NCI-H128 (cell line): Measurements from ENCODE around the gene CD68.

ENCODE experiments used
- DNase-seq: peaks from one replicate; lab custom pipeline; 2025; ENCODE audit not compliant: unreplicated experiment; lab: John Stamatoyannopoulos, UW

The CD68 gene

DNA sequence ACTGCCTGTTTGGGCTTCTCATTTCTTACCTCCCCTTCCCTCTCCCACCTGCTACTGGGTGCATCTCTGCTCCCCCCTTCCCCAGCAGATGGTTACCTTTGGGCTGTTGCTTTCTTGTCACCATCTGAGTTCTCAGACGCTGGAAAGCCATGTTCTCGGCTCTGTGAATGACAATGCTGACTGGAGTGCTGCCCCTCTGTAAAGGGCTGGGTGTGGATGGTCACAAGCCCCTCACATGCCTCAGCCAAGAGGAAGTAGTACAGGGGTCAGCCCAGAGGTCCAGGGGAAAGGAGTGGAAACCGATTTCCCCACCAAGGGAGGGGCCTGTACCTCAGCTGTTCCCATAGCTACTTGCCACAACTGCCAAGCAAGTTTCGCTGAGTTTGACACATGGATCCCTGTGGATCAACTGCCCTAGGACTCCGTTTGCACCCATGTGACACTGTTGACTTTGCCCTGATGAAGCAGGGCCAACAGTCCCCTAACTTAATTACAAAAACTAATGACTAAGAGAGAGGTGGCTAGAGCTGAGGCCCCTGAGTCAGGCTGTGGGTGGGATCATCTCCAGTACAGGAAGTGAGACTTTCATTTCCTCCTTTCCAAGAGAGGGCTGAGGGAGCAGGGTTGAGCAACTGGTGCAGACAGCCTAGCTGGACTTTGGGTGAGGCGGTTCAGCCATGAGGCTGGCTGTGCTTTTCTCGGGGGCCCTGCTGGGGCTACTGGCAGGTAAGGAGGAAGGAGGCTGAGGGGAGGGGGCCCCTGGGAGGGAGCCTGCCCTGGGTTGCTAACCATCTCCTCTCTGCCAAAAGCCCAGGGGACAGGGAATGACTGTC, at the start of gene CD68:
Gene CD68 (plus strand): TSS at position 638 of the 833 bp plus-strand sequence. CDS start 40 bp downstream, at position 678.
- DNase-seq, result no peak

- no peak for DNase-seq
These were observed 49.2 kb upstream of the CD68 start for GRCh38 chr17:7530023-7530900.

DNA sequence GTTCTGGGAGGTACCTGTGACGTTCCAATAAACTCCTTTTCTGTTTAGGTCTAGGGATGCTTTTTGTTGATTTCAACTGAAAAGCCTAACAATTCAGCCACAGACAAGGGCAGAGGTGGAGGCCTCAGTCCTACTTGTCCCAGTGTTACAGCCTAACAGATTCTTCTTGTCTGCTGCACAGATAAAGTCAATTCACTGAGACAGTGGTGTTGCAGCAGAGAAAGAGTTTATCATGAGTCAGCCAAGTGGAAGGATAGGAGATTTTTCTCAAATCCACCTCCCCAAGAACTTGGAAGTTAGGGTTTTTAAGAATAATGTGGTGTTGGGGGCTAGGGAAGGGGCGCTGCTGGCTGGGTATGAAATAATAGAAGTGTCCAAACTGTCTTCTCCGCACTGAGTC, 41.4 kb upstream of the CD68 start:
- DNase-seq, result no peak

DNA sequence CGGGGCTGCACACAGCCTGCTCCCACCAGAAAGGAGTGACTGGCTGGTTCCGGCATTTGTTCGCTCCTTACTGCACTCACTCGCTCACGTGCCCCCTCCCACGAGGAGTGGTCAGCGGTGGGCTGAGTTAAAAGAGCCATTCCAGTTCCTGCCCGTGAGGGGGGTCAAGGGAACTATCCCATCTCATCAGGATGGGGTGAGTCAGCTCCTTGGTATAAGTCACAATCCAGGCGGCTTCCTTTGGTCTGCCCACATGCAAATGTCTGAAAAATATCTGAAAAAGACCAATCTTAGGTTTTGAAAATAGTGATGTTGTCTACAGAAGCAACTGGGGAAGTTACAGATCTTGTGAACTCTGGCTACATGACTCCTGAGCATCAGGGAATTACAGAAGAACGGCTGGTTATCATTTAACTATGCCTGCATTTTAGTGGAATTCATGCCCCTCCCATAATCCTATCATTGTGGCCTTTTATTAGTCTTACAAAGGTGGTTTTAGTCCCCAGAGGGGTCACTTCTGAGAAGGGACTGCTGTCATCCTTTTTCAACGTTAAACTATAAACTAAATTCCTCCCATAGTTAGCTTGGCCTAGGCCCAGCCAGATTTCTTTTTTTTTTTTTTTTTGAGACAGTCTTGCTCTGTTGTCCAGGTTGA, 40.4 kb upstream of the CD68 start:
- DNase-seq, result no peak

GRCh38 chr17:7541074-7541621, 38.3 kb upstream of the CD68 start:
- no peak for DNase-seq

GRCh38 chr17:7544911-7545310, 34.5 kb upstream of the CD68 start:
- no peak for DNase-seq

- DNase-seq, result no peak
These were observed 30.6 kb upstream of the CD68 start, which contains the start of gene TNFSF12 for GRCh38 chr17:7548585-7549400. Gene TNFSF12, plus strand, starts transcription at chr17:7549058. Its CDS starts 96 bp downstream, at chr17:7549154.

GRCh38 chr17:7549401-7550055, 29.9 kb upstream of the CD68 start:
- DNase-seq, result no peak

- DNase-seq, result no peak
These were observed 29.1 kb upstream of the CD68 start for GRCh38 chr17:7550344-7550743.

DNA sequence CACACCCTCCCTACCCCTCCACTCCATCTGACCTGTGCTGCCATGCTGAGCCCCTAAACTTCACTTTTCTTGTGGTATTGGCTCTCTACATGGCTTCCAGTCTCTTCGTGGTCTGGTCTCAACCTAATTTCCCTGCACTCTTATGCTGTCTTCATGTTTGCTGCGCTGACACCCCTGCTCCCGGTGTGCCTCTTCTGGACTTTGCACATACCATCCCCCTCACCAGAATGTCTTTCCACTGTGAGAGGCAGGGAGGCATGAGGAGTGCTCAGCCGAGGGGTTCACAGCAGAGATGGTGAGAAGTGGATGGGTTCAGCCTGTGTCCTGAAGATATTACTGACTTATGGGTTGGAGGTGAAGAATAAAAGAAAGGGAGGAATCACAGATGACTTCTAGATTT, 28.0 kb upstream of the CD68 start:
- no peak for DNase-seq

DNA sequence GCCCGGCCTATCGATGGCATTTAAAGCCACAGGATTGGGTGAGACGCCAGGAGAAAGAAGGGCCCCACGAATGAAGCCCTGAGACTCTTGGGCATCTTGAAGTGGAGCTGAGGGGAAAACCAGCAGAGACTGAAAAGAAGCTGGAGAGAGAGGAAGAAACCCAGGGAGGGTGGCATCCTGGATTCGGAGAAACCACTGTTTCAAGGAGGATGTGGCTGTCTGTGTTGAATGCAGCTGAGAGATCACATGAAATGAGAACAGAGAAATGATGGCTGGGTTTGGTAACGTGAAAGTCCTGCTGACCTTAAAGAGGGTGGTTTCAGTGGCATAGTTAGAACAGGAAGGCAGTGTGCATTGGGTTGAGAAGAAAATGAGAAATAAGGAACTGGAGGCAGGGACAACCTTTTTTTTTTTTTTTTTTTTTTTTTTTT, 26.8 kb upstream of the CD68 start:
- no peak for DNase-seq

DNA sequence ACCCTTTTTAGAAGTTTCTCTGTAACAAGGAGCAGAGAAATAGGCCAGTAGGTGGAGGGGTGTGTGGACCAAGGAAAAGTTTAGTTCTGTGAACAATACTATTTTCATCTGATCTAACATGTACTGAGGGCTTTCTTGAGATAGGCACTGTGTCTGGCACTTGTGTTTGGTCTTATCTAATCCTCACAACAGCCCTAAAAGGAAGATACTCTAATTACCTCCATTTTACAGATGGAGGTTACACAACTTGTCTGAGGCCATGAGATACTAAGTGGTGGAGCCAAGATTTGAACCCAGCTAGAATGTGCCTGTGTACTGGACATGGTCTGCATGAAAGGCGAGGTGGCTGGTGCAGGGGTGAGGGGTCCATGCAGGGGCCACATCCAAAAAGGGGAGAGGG, 26.1 kb upstream of the CD68 start:
- DNase-seq, result no peak

DNA sequence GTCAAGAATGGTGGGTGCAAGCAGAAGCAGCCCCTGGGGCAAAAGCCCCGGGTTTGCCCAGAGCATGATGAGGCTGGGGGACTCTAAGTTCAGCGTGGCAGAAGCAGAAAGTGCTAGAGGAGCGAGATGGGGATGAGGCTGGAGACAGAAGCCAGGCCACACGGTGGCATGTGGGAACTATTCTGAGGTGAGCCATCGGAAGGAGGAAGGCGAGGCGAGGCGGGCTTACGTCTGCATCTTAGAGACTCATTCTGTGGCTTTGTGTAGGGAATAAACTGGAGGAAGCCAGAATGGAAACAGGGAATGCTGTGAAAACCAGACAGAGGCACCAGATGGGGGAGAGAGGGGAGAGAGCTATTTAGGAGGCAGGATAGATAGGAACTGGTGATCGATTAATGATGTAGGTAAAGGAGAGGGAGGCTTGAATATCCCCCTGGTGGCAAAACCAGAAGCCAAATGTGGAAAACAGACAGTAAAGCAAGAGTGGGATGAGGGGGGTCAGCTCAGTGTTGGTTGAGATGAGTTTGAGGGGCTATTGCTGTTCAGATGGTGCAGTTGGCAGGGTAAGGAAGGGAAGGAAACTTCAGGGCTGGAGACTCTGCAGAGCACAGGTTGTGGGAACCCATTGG, 24.0 kb upstream of the CD68 start:
- no peak for DNase-seq

DNA sequence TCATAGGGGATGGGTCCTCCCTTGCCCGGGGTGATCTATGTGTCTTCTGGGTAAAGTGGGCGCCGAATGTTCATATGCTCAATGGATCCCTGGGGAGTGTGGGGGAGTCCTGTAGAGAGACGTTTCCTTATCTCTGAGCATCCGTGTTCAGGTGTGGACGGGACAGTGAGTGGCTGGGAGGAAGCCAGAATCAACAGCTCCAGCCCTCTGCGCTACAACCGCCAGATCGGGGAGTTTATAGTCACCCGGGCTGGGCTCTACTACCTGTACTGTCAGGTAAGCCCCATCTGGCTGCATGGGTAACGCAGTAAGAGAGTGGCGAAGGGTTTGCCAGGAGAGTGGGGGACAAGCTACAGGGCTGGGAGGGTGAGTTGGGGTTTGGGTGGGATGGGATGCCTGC, 22.8 kb upstream of the CD68 start:
- no peak for DNase-seq

- DNase-seq, result no peak
These were observed 22.2 kb upstream of the CD68 start for GRCh38 chr17:7557147-7557764.

- DNase-seq, result no peak
These were observed 21.5 kb upstream of the CD68 start for GRCh38 chr17:7557775-7558543.

DNA sequence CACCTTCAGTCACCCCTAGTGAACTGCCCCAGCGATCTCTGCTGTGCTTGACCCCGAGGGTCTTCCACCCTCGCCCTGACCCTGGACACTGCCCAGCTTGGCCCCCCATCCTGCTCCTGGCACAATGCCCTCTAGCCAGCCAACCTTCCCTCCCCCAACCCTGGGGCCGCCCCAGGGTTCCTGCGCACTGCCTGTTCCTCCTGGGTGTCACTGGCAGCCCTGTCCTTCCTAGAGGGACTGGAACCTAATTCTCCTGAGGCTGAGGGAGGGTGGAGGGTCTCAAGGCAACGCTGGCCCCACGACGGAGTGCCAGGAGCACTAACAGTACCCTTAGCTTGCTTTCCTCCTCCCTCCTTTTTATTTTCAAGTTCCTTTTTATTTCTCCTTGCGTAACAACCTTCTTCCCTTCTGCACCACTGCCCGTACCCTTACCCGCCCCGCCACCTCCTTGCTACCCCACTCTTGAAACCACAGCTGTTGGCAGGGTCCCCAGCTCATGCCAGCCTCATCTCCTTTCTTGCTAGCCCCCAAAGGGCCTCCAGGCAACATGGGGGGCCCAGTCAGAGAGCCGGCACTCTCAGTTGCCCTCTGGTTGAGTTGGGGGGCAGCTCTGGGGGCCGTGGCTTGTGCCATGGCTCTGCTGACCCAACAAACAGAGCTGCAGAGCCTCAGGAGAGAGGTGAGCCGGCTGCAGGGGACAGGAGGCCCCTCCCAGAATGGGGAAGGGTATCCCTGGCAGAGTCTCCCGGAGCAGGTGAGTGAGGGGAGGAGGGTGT, 20.7 kb upstream of the CD68 start, which contains the start of gene TNFSF13:
Gene TNFSF13 (plus strand): TSS at position 207 of the 776 bp plus-strand sequence. CDS start 290 bp downstream, at position 497.
- DNase-seq, result no peak
